Mesendoderm (in vitro differentiated cells): Measurements from ENCODE around the gene RPLP1.
"Not testable (repeated sequence)": the region's sequence is repeated elsewhere in the genome, so short reads cannot be mapped to it uniquely, and the experiment has no call there.

Experiments used
- DNase-seq: peaks from one replicate; pipeline ENCODE4 v3.0.0; 2013
- H2AK5ac ChIP-seq: 2 replicates; pipeline ENCODE4 v1.6.1; 2013; ENCODE audit warnings: low read length, inconsistent platforms
- H2BK120ac ChIP-seq: 2 replicates; pipeline ENCODE4 v1.6.1; 2013; ENCODE audit warnings: low read depth, mild to moderate bottlenecking, low read length, moderate library complexity, mixed read lengths
- H2BK15ac ChIP-seq: replicated peaks from 2 replicates; pipeline ENCODE4 v1.6.1; 2013; ENCODE audit warnings: low read depth, mild to moderate bottlenecking, moderate library complexity
- H2BK5ac ChIP-seq: 2 replicates; pipeline ENCODE4 v1.6.1; 2013; ENCODE audit warnings: low read length, inconsistent platforms
- H3K18ac ChIP-seq: 2 replicates; pipeline ENCODE4 v1.6.1; 2013; ENCODE audit warnings: mild to moderate bottlenecking, low read length, mixed read lengths
- H3K23ac ChIP-seq: one replicate; pipeline ENCODE4 v1.6.1; 2013; ENCODE audit warnings: low read length
- H3K27ac ChIP-seq: 2 replicates; pipeline ENCODE4 v1.5.1; 2013; ENCODE audit warnings: low read depth, mild to moderate bottlenecking, inconsistent platforms, low read length, moderate library complexity
- H3K27me3 ChIP-seq: 2 replicates; pipeline ENCODE4 v1.6.1; 2013; ENCODE audit warnings: low read length, control low read depth, mild to moderate bottlenecking, inconsistent platforms; ENCODE audit not compliant: insufficient read depth, poor library complexity
- H3K36me3 ChIP-seq: 2 replicates; pipeline ENCODE4 v1.6.1; 2013; ENCODE audit warnings: low read length, inconsistent platforms; ENCODE audit not compliant: control insufficient read depth, insufficient read depth
- H3K4ac ChIP-seq: one replicate; pipeline ENCODE4 v1.6.1; 2013; ENCODE audit warnings: low read depth, mild to moderate bottlenecking, low read length, moderate library complexity
- H3K4me1 ChIP-seq: 2 replicates; pipeline ENCODE4 v1.6.1; 2013; ENCODE audit warnings: low read depth, low read length, inconsistent platforms; ENCODE audit not compliant: control insufficient read depth
- H3K4me2 ChIP-seq: 2 replicates; pipeline ENCODE4 v1.6.1; 2013; ENCODE audit warnings: low read length
- H3K4me3 ChIP-seq: 2 replicates; pipeline ENCODE4 v1.5.1; 2013; ENCODE audit warnings: mild to moderate bottlenecking, low read length
- H3K56ac ChIP-seq: one replicate; pipeline ENCODE4 v1.6.1; 2013; ENCODE audit warnings: low read length
- H3K79me1 ChIP-seq: 2 replicates; pipeline ENCODE4 v1.6.1; 2013; ENCODE audit warnings: low read length, inconsistent platforms
- H3K79me2 ChIP-seq: 2 replicates; pipeline ENCODE4 v1.6.1; 2013; ENCODE audit warnings: mild to moderate bottlenecking, low read length; ENCODE audit not compliant: control insufficient read depth, insufficient read depth
- H3K9ac ChIP-seq: 2 replicates; pipeline ENCODE4 v1.6.1; 2013; ENCODE audit warnings: low read length, inconsistent platforms
- H4K5ac ChIP-seq: one replicate; pipeline ENCODE4 v1.6.1; 2013; ENCODE audit warnings: low read length
- H4K8ac ChIP-seq: one replicate; pipeline ENCODE4 v1.6.1; 2013; ENCODE audit warnings: low read depth, mild to moderate bottlenecking, control low read depth, low read length, moderate library complexity
- whole genome bisulfite sequencing: extraction: QIAGEN DNeasy Blood & Tissue Kit; methylation state at CpG from one replicate; pipeline ENCODE4 v1.1.7; 2013; ENCODE audit warnings: low lambda C conversion rate, missing lambda C conversion rate; ENCODE audit not compliant: insufficient coverage; ENCODE audit errors: extremely low coverage; 5-methylcytosine and 5-hydroxymethylcytosine counted together

RPLP1 gene

DNA sequence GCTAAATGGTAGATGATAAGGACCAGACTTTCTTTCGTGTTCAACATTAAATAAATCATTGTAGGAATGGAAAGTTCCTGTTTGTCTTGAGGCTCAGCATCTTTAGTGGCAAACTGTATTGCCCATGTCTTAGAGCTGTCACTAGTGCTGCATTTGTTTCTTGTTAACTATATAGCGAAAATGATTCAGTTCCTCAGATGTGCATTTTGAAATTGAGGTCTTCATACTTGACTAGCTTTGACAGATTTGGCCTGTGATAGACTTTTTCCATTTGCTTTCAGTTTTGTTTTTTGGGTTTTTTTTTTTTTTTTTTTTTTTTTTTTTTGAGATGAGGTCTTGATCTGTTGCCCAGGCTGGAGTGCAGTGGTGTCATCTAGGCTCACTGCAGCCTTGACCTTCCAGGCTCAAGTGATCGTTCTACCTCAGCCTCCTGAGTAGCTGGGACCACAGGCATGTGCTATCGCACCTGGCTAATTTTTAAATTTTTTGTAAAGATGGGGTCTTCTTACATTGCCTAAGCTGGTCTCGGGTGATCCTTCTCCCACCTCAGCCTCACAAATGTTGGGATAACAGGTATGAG lies 9.5 kb upstream of the RPLP1 start:
- Histone ChIP-seq H3K4me3 (no peak overlapping the region), H3K27ac (no peak overlapping the region), H3K56ac (no peak overlapping the region), H3K4me1 (no peaks in the 10 kb centered on the region), H3K23ac (no peak overlapping the region), H2AK5ac (no peak overlapping the region), H2BK15ac (no peak overlapping the region), H3K27me3 (peaks cover 2% of the 10 kb centered on the region), H2BK120ac (no peak overlapping the region), H4K5ac (no peak overlapping the region), H4K8ac (no peak overlapping the region), H3K9ac (no peak overlapping the region), H3K79me2 (no peaks in the 10 kb centered on the region), H3K79me1 (peaks cover 2% of the 10 kb centered on the region), H3K18ac (no peak overlapping the region), H3K4me2 (no peak overlapping the region), H2BK5ac (no peak overlapping the region), H3K4ac (no peak overlapping the region), H3K36me3 (peaks cover 22% of the 10 kb centered on the region)
- WGBS, result no CpG with 5 or more reads among the region's 5 CpGs
- DNase-seq, result no peak

DNA sequence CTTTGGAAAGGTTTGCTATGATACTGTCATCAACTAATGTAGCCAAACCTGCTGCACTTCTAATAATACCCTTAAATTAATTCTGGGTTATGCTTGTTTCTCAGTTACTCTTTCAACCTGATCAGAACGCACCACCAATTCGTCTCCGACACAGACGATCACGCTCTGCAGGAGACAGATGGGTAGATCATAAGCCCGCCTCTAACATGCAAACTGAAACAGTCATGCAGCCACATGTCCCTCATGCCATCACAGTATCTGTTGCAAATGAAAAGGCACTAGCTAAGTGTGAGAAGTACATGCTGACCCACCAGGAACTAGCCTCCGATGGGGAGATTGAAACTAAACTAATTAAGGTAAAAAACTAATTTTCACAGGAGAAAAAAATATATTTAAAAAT lies 7.9 kb upstream of the RPLP1 start:
- H3K36me3 ChIP-seq, result peaks cover 22% of the 10 kb centered on the region

DNA sequence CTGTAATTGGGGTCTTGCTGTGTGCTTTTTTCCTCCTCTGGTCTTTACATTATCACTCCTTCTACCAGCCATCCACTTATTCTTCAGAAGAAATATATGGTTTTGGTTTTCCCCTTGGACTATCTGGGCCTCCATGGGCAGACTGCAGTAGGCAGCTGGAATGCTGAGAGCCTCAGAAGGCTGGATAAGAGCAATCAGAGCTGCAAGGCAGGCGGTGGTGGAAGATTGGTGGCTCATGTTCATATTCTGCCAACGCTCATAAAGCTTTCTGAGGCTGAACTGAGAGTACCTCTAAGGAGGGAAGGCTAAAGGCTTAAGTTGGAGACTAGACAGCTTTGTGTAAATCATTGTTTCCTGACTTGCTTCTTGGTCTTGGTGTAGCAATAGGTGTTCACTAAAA lies 5.7 kb upstream of the RPLP1 start:
- H3K79me2 ChIP-seq, result no peaks in the 10 kb centered on the region
- H3K4ac ChIP-seq, result no peak overlapping the region
- H2BK5ac ChIP-seq, result no peak overlapping the region
- peaks cover 2% of the 10 kb centered on the region for H3K27me3 ChIP-seq
- no peak overlapping the region for H3K18ac ChIP-seq
- no peak overlapping the region for H3K56ac ChIP-seq
- no peak overlapping the region for H2BK120ac ChIP-seq
- peaks cover 2% of the 10 kb centered on the region for H3K79me1 ChIP-seq
- H3K23ac ChIP-seq, result no peak overlapping the region
- no peaks in the 10 kb centered on the region for H3K4me1 ChIP-seq
- no peak overlapping the region for H2BK15ac ChIP-seq
- peaks cover 12% of the 10 kb centered on the region for H3K36me3 ChIP-seq
- H3K4me3 ChIP-seq, result no peak overlapping the region
- WGBS, result no CpG with 5 or more reads among the region's 2 CpGs
- H4K8ac ChIP-seq, result no peak overlapping the region
- no peak overlapping the region for H3K9ac ChIP-seq
- no peak overlapping the region for H3K4me2 ChIP-seq
- no peak for DNase-seq
- no peak overlapping the region for H3K27ac ChIP-seq
- H2AK5ac ChIP-seq, result no peak overlapping the region
- H4K5ac ChIP-seq, result no peak overlapping the region

More for the DNA sequence above, 7.9 kb upstream of the RPLP1 start:
- Histone ChIP-seq H2AK5ac (no peak overlapping the region), H3K4ac (no peak overlapping the region), H3K79me2 (no peaks in the 10 kb centered on the region), H3K27me3 (peaks cover 2% of the 10 kb centered on the region), H3K23ac (no peak overlapping the region), H3K79me1 (peaks cover 2% of the 10 kb centered on the region), H4K8ac (no peak overlapping the region), H3K27ac (no peak overlapping the region), H3K56ac (no peak overlapping the region), H4K5ac (no peak overlapping the region), H2BK5ac (no peak overlapping the region), H3K4me3 (no peak overlapping the region), H3K18ac (no peak overlapping the region), H2BK120ac (no peak overlapping the region), H3K4me2 (no peak overlapping the region), H2BK15ac (no peak overlapping the region), H3K4me1 (no peaks in the 10 kb centered on the region), H3K9ac (no peak overlapping the region)
- no CpG with 5 or more reads among the region's 7 CpGs for WGBS
- DNase-seq, result no peak

DNA sequence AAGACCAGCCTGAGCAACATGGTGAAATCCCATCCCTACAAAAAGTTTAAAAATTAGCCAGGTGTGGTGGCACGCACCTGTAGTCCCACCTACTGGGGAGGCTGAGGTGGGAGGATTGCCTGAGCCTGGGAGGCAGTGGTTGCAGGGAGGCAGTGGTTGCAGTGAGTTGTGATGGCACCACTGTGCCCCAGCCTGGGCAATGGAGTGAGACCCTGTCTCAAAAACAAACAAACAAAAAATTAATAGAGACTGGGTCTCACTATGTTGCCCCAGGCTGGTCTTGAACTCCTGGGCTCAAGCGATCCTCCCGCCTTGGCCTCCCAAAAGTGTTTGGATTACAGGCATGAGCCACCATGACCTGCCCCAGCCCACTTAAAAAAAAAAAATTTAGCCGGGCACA lies 2.4 kb upstream of the RPLP1 start:
- not testable (repeated sequence) for H3K56ac ChIP-seq, H3K4me2 ChIP-seq, H2BK15ac ChIP-seq, H3K79me1 ChIP-seq, H3K27ac ChIP-seq, H3K4ac ChIP-seq, H2BK5ac ChIP-seq, DNase-seq, H2AK5ac ChIP-seq, H3K4me1 ChIP-seq, H3K9ac ChIP-seq, H3K23ac ChIP-seq, H3K4me3 ChIP-seq, H2BK120ac ChIP-seq, H4K5ac ChIP-seq, H4K8ac ChIP-seq, H3K18ac ChIP-seq, H3K27me3 ChIP-seq
- peaks cover 23% of the 10 kb centered on the region for H3K79me2 ChIP-seq
- no CpG with 5 or more reads among the region's 4 CpGs for WGBS
- peaks cover 12% of the 10 kb centered on the region for H3K36me3 ChIP-seq

DNA sequence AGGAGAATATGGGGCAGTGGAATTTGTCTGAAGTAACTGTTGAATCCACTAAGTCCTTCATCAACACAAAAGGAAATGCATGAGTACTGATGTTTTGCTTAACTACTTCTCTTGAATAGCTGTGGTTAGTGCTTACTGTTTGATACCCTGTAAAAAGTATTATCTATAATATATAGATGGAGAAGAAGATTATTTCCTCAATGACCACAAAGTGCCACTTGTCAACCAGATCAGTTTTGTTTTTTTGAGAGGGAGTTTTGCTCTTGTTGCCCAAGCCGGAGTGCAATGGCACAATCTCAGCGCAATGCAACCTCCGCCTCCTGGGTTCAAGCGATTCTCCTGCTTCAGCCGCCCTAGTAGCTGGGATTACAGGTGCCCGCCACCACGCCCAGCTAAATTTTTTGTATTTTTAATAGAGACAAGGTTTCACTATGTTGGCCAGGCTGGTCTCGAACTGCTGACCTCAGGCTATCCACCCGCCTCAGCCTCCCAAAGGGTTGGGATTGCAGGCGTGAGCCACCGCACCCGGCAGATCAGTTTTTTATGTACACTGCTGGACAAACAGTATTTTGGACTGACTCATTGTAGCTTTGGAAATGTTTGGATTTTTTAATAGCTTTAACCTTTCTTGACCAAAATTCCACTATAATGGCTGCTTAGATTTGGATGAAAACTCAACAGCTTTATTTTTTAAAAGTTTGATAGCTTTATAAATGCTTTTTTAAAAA lies 1.5 kb upstream of the RPLP1 start:
- Histone ChIP-seq H3K56ac (no peak overlapping the region), H3K9ac (no peak overlapping the region), H3K79me1 (peaks cover 3% of the 10 kb centered on the region), H2BK120ac (no peak overlapping the region), H3K36me3 (peaks cover 18% of the 10 kb centered on the region), H2BK15ac (no peak overlapping the region), H4K8ac (no peak overlapping the region), H3K4me3 (no peak overlapping the region), H3K27me3 (no peaks in the 10 kb centered on the region), H3K23ac (no peak overlapping the region), H2AK5ac (no peak overlapping the region), H3K4me2 (no peak overlapping the region), H3K79me2 (peaks cover 28% of the 10 kb centered on the region), H3K4ac (no peak overlapping the region), H3K18ac (no peak overlapping the region), H3K27ac (no peak overlapping the region), H3K4me1 (no peaks in the 10 kb centered on the region), H4K5ac (no peak overlapping the region), H2BK5ac (no peak overlapping the region)
- no peak for DNase-seq
- no CpG with 5 or more reads among the region's 12 CpGs for WGBS
